IgD-negative memory B cell (primary cell): ENCODE results near the gene RNF213. TPM values are rescaled to one million over a fixed set of nuclear protein-coding genes. Genes with fewer than 3 reads are reported as not detected.
"Not testable (repeated sequence)": the region's sequence is repeated elsewhere in the genome, so short reads cannot be mapped to it uniquely, and the experiment has no call there.

Source experiments
- H3K27ac Mint-ChIP-seq, 3 donors: one replicate each; pipeline ENCODE4 v1.8.0; 2020 to 2022; ENCODE audit warnings: mild to moderate bottlenecking in 3 of 3, mixed read lengths in 3 of 3, moderate library complexity in 1 of 3
- H3K27me3 Mint-ChIP-seq: one replicate; pipeline ENCODE4 v1.8.0; 2021; ENCODE audit warnings: mixed read lengths
- H3K36me3 Mint-ChIP-seq: one replicate; pipeline ENCODE4 v1.8.0; 2020; ENCODE audit warnings: mild to moderate bottlenecking, mixed read lengths
- H3K4me1 Mint-ChIP-seq, 3 donors: one replicate each; pipeline ENCODE4 v1.8.0; 2020 to 2022; ENCODE audit warnings: mixed read lengths in 3 of 3, mild to moderate bottlenecking in 1 of 3
- H3K4me3 Mint-ChIP-seq, 4 donors: one replicate each; pipeline ENCODE4 v1.8.0; 2020 to 2022; ENCODE audit warnings: mild to moderate bottlenecking in 4 of 4, mixed read lengths in 4 of 4, moderate library complexity in 3 of 4
- H3K9me3 Mint-ChIP-seq, 3 donors: one replicate each; pipeline ENCODE4 v1.8.0; 2020 to 2021; ENCODE audit warnings: mixed read lengths in 3 of 3, mild to moderate bottlenecking in 1 of 3
- polyA plus RNA-seq: library from polyadenylated mRNA; unstranded; fragments of 300-500 nt; fragmentation: Illumina TruSeq; gene quantifications from one replicate; pipeline ENCODE4 v1.2.3, GENCODE V29; 2021

The RNF213 gene
- polyA plus RNA-seq, 1 donor from 2014 or later = 26.2 TPM

DNA sequence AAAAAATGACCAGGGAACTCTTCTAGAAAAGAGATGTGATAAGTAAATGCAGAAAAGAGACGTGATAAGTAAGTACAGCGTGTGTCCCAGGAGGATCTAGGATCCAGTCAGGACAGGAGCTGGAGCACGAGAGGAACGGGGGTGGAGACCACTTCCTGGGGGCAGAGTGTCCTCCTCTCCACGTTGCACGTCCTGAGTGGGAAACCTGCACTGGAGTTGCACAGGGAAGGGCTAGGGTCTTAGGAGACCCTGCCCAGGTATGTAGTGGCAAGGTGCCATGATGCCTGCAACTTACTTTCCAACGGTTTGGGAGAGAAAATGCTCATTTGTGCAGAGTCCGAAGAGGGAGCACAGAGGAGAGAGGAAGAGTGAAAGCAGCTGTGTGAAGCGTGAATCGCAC lies 55.8 kb downstream of the RNF213 start:
- Mint-ChIP-seq H3K4me1 (no peaks in the 10 kb centered on the region), H3K36me3 (peaks cover 13% of the 10 kb centered on the region), H3K4me3 (no peak overlapping the region), H3K9me3 (peaks cover 0 to 2% (median 0%) of the 10 kb centered on the region in 3 donors), H3K27me3 (no peaks in the 10 kb centered on the region), H3K27ac (peak overlapping the region in 1 of 3 donors; percentile 18)

DNA sequence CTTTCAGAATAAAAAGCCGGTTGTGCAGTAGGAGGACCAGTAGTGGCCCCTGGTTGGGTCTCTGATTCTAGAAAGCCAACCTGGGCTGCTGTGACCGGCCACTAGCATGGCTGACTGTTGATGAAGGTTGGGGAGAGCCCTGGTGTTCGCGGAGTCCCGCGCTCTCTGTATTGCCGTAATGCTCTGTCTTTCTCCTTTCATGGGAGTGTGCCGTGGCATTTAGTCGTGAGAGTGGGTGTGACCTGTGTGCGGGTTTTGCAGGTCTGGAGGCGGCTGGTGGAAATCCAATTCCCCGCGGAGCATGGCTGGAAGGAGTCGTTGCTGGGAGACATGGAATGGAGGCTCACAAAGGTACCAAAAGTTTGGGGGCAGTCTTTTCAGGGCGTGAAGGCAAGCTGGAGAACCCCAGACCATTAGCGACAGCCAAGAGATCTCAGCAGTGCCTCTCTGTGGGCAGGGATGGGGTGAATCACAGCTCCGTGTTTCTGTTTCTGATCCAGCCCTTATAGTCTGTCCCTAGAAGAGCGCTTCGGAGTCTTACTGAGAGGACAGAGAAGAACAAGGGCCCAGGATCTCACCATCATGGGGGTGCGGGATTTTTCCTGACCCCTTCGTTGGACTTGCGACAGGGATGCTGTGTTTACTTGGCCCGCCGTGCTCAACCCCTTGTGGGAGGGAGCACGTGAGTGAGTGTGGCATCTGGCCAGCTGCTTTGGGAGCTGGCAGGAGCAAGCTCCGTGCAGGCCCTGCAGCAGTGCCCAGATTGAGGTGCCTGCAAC lies 56.5 kb downstream of the RNF213 start:
- peak overlapping the region in 1 of 3 donors; percentile 18 for H3K27ac Mint-ChIP-seq
- no peaks in the 10 kb centered on the region for H3K27me3 Mint-ChIP-seq
- no peak overlapping the region for H3K4me3 Mint-ChIP-seq
- H3K9me3 Mint-ChIP-seq = peaks cover 0 to 4% (median 0%) of the 10 kb centered on the region in 3 donors
- no peaks in the 10 kb centered on the region for H3K4me1 Mint-ChIP-seq
- H3K36me3 Mint-ChIP-seq = peaks cover 13% of the 10 kb centered on the region

DNA sequence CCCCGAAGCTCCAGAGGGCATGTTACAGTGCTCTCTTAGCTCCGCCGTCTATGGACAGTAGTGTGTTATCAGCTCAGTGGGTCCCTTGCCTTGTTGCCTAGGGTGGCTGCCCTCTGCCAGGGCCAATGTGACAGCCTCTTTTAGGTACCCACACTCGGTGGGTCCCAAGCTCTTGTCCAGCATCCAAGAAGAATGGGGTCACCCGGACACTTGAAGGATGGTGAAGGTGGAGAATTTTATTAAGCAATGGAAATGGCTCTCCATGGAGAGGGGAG lies 57.0 kb downstream of the RNF213 start:
- peaks cover 0 to 4% (median 0%) of the 10 kb centered on the region in 3 donors for H3K9me3 Mint-ChIP-seq
- H3K4me3 Mint-ChIP-seq = no peak overlapping the region
- H3K36me3 Mint-ChIP-seq = peaks cover 15% of the 10 kb centered on the region
- no peak overlapping the region for H3K27ac Mint-ChIP-seq
- H3K27me3 Mint-ChIP-seq = no peaks in the 10 kb centered on the region
- peaks cover 0 to 1% (median 0%) of the 10 kb centered on the region in 3 donors for H3K4me1 Mint-ChIP-seq

DNA sequence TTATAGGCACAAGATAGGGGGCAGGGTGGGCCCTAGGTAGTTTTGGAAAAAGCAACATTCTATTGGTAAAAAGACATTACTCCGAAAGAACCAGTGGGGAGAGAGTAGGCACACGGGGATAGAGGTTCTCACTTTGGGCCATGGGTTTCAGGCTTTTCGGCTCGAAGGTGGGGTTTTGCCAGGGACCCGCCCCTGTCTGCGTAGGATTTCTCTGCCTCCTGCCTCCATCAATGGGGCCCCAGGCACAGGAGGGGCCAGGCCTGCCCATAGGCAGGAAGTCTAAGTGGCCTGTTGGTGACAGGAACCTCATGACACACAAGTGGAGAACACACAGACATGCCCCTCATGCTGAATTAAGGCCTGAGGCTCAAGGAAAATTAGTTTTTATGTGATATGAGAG lies 57.5 kb downstream of the RNF213 start:
- Mint-ChIP-seq H3K4me1 (peaks cover 0 to 3% (median 3%) of the 10 kb centered on the region in 3 donors), H3K36me3 (peaks cover 19% of the 10 kb centered on the region), H3K27ac (no peak overlapping the region), H3K4me3 (no peak overlapping the region), H3K9me3 (peaks cover 0 to 4% (median 0%) of the 10 kb centered on the region in 3 donors), H3K27me3 (no peaks in the 10 kb centered on the region)

DNA sequence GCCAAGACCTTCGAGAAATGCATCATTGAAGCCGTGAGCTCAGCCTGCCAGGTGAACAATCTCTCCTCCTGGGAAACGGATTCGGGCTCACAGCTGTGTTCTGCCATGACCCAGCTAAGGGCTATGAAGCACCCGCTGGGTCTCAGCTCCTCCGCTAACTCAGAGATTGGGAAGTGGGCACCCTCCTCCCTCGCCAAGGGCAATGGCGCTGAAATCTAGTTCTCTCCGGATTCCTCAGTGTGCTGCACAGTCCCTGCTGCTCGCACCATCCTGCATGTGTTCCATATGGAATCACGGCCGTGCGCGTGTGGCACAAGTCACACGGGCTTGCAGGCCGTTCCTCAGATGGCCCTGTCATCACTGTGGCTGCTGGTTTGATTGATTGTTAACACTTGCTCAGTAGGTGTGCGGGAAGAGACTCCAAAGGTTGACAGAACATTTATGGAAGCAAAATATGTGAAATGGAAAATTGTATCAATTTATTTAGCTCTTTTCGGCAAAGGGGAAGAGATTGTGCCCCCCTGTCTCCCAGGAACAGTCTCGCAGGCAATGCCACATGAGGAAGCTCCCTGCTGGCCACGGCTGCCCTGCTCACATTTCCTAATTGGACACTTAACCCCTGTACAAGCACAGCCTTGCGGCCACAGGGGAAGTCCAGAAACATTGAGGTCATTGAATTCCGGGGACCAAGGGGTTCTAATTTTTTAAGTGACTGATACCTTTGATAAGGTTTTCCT lies 58.8 kb downstream of the RNF213 start:
- H3K27ac Mint-ChIP-seq = no peak overlapping the region
- H3K9me3 Mint-ChIP-seq = peaks cover 0 to 4% (median 0%) of the 10 kb centered on the region in 3 donors

DNA sequence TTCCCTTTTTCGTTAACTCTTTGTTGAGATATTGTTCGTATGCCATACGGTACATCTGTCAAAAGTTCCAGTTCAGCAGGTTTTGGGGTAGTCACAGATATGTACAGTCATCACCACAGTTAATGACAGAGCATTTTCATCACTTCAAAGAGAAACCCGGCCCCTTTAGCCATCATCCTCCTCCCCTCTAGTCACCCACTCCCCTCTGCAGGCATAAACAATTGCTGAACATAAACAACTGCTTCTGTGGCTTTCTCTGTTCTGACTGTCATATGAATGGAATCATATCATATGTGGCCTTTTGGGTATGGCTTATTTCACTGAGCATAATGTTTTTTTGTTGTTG lies 59.3 kb downstream of the RNF213 start:
- no peaks in the 10 kb centered on the region for H3K27me3 Mint-ChIP-seq
- peaks cover 27% of the 10 kb centered on the region for H3K36me3 Mint-ChIP-seq
- no peak overlapping the region for H3K4me3 Mint-ChIP-seq
- peaks cover 0 to 4% (median 0%) of the 10 kb centered on the region in 3 donors for H3K9me3 Mint-ChIP-seq
- H3K4me1 Mint-ChIP-seq = peaks cover 0 to 4% (median 4%) of the 10 kb centered on the region in 3 donors
- no peak overlapping the region for H3K27ac Mint-ChIP-seq

More for the DNA sequence above, 58.8 kb downstream of the RNF213 start:
- Mint-ChIP-seq H3K4me1 (peaks cover 0 to 4% (median 4%) of the 10 kb centered on the region in 3 donors), H3K36me3 (peaks cover 27% of the 10 kb centered on the region), H3K4me3 (no peak overlapping the region), H3K27me3 (no peaks in the 10 kb centered on the region)

DNA sequence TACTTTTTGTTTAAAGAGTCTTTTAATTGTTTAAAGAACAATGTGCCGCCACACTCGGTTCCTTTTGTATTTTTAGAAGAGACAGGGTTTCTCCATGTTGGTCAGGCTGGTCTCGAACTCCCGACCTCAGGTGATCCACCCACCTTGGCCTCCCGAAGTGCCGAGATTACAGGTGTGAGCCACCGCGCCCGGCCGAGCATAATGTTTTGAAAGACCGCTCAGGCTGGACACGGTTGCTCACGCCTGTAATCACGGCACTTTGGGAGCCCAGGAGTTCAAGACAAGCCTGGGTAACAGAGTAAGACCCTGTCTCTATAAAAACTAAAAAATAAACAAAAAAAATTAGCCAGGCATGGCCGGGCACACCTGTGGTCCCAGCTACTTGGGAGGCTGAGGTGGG lies 59.8 kb downstream of the RNF213 start:
- Mint-ChIP-seq H3K9me3 (peaks cover 0 to 4% (median 0%) of the 10 kb centered on the region in 3 donors), H3K27me3 (no peaks in the 10 kb centered on the region), H3K36me3 (peaks cover 27% of the 10 kb centered on the region), H3K4me3 (no peak overlapping the region), H3K4me1 (peaks cover 0 to 4% (median 4%) of the 10 kb centered on the region in 3 donors), H3K27ac (no peak overlapping the region)

DNA sequence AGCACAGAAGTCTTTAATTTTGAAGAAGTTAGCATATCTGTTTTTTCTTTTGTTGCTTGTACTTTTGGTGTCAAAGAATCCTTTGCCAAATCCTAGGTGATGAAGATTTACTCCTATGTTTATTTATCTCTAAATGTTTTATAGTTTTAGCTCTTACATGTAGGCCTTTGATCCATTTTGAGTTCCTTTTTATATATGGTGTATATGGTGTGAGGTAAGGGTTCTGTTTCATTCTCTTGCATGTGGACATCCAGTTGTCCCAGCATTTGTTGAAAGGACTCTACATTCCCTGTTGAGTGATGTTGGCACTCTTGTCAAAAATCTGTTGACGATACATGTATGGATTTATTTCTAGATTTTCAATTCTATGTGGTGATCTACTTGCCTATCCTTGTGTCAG lies 62.2 kb downstream of the RNF213 start:
- peaks cover 0 to 4% (median 0%) of the 10 kb centered on the region in 3 donors for H3K9me3 Mint-ChIP-seq
- no peaks in the 10 kb centered on the region for H3K27me3 Mint-ChIP-seq
- no peak overlapping the region for H3K27ac Mint-ChIP-seq
- H3K4me1 Mint-ChIP-seq = peaks cover 0 to 4% (median 4%) of the 10 kb centered on the region in 3 donors
- peaks cover 25% of the 10 kb centered on the region for H3K36me3 Mint-ChIP-seq
- no peak overlapping the region for H3K4me3 Mint-ChIP-seq

DNA sequence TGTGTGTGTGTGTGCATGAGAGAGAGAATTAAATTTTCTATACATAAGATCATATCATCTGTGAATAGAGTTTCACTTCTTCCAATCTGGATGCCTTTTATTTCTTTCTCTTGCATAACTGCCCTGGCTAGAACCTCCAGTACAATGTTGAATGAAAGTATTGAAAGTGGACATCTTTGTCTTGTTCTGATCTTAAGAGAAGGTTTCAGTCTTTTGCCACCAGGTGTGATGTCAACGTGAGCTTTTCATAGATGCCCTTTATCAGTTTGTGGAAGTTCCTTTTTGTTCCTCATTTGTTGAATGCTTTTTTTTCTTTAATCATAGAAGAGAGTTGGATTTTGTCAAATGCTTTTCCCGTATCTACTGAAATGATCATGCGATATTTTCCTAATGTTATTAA lies 63.3 kb downstream of the RNF213 start:
- H3K27ac Mint-ChIP-seq = no peak overlapping the region
- peaks cover 25% of the 10 kb centered on the region for H3K36me3 Mint-ChIP-seq
- H3K4me3 Mint-ChIP-seq = no peak overlapping the region
- no peaks in the 10 kb centered on the region for H3K27me3 Mint-ChIP-seq
- H3K9me3 Mint-ChIP-seq = peaks cover 0 to 4% (median 0%) of the 10 kb centered on the region in 3 donors
- peaks cover 0 to 4% (median 4%) of the 10 kb centered on the region in 3 donors for H3K4me1 Mint-ChIP-seq

DNA sequence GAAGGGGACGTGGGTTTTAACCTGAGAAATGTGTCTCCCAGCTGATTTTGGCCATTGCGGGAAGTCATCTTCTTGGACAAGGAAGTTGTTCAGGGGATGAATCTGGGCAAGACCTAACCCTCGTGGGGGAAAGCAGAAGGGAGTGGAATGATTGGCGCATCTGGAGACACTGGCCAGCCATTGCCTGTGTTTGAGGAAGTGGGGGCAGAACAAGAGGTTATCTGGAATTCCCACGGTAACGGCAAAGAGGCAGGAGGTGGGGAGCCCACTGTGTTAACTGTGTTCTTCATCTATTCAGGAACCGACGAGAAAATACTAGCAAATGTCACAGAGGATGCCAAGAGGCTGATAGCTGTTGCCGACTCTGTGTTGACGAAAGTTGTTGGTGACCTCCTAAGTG lies 66.9 kb downstream of the RNF213 start:
- peak overlapping the region in 1 of 3 donors; percentile 18 for H3K27ac Mint-ChIP-seq
- H3K27me3 Mint-ChIP-seq = no peaks in the 10 kb centered on the region
- H3K36me3 Mint-ChIP-seq = peaks cover 15% of the 10 kb centered on the region
- no peaks in the 10 kb centered on the region for H3K9me3 Mint-ChIP-seq
- no peak overlapping the region for H3K4me3 Mint-ChIP-seq
- H3K4me1 Mint-ChIP-seq = peaks cover 0 to 4% (median 4%) of the 10 kb centered on the region in 3 donors

DNA sequence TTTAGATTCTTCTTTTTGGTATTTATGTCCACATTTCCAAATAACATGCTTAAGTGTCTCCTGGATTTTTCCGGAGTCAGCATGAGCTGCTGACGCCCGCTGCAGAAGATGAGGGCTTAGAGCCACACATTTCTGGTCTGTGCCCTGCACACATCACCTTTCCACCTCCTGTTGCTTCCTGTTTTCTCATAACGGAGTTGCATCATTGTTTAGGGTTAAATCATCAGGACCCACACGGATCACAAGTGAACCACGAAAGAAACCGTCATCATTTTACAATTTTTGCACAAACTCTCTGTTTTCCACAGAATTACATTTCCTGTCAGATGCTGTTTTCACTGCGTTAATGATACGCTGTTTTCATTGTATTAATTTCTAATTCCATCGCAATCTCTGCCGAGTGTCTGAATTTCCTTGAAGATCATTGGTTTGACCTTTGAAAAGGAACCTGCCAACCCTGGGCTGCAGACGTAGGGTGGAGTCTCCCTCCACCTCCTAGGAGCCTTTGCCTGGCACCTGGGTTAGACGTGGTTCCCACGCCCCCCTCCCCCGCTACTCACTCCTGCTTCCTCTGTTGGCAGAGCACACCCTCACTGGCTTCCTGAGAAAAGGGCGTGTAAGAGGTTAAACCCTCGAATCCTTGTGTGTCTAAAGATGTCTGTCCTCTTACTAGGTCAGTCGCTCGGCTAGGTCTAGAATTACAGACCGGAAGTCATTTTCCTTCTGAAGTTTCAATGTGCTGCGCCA lies 68.2 kb downstream of the RNF213 start:
- peak overlapping the region in 1 of 3 donors; percentile 26 for H3K27ac Mint-ChIP-seq
- H3K4me3 Mint-ChIP-seq = no peak overlapping the region
- H3K9me3 Mint-ChIP-seq = no peaks in the 10 kb centered on the region
- no peaks in the 10 kb centered on the region for H3K4me1 Mint-ChIP-seq
- peaks cover 4% of the 10 kb centered on the region for H3K36me3 Mint-ChIP-seq
- H3K27me3 Mint-ChIP-seq = no peaks in the 10 kb centered on the region

DNA sequence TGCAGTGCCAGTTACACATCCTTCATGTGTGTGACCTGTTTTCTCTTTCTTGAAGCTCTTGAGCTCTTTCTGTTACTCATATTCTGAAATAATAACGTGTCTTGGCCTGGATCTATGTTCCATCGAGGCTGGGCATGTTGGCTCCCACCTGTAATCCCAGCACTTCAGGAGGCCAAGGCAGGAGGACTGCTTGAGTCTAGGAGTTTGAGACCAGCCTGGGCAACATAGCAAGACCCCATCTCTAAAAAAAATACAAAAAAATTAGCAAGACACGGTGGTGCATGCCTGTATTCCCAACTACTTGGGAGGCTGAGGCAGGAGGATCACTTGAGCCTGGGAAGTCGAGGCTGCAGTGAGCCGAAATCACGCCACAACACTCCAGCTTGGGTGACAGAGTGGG lies 68.8 kb downstream of the RNF213 start:
- not testable (repeated sequence) for H3K4me3 Mint-ChIP-seq, H3K27ac Mint-ChIP-seq, H3K9me3 Mint-ChIP-seq

DNA sequence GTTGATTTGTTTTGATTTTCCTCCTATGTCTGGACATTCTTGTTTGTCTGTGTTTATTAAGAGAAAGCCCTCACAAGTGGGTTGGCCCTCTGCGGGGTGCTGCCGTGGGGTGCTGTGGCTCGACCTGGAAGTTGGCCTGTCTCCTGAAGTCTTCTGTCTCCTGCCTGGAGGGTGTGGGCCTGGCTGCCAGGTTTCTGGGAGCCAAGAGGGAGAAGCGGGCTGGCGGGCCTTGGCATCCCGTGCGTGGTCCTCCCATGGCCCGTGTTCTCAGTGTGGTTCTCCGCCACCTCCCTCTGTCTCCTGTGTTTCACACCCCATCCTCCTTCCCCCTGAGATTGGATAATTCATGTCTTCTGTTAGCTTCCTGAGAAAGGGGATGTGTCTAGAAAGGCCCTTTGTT lies 69.6 kb downstream of the RNF213 start:
- H3K27me3 Mint-ChIP-seq = no peaks in the 10 kb centered on the region
- H3K27ac Mint-ChIP-seq = no peak overlapping the region
- no peak overlapping the region for H3K4me3 Mint-ChIP-seq
- H3K4me1 Mint-ChIP-seq = no peaks in the 10 kb centered on the region
- H3K36me3 Mint-ChIP-seq = no peaks in the 10 kb centered on the region
- no peaks in the 10 kb centered on the region for H3K9me3 Mint-ChIP-seq

More for the DNA sequence above, 68.8 kb downstream of the RNF213 start:
- H3K4me1 Mint-ChIP-seq, H3K27me3 Mint-ChIP-seq, H3K36me3 Mint-ChIP-seq: not testable (repeated sequence)

DNA sequence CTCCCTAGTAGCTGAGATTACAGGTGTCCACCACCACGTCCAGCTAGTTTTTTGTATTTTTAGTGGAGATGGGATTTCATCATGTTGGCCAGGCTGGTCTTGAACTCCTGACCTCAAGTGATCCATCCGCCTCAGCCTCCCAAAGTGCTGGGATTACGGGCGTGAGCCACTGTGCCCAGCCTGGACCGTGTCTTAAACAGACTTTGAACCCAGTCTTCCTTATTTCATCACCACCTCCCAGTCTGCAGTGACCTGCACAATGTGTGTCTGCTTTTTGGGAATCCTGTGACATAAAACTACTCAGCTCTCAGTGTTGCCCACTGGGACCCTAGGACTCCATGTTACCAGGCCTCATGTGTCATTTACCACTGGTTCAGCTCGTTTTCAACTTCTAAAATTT lies 70.3 kb downstream of the RNF213 start:
- H3K4me1 Mint-ChIP-seq, H3K27me3 Mint-ChIP-seq, H3K36me3 Mint-ChIP-seq, H3K27ac Mint-ChIP-seq, H3K9me3 Mint-ChIP-seq, H3K4me3 Mint-ChIP-seq: not testable (repeated sequence)

DNA sequence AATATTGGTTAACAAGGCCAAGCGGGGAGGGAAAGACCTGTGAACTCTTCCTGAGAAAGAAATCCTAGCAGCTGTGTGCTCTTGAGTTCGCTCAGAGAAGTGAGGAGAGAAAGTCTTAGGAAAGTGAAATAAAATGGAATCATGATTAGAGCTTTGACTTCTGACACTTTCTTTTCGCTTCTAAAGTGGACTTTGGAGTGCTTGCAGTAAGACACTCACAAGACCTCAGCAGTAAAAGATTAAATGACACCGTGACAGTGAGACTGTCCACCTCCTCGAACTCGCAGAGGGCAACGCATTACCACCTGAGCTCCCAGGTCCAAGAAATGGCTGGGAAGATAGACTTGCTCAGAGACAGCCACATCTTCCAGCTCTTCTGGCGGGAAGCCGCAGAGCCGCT lies 71.2 kb downstream of the RNF213 start:
- Mint-ChIP-seq H3K36me3 (no peaks in the 10 kb centered on the region), H3K4me1 (no peaks in the 10 kb centered on the region), H3K27ac (peak overlapping the region in 1 of 3 donors; percentile 47), H3K9me3 (no peaks in the 10 kb centered on the region), H3K4me3 (no peak overlapping the region), H3K27me3 (no peaks in the 10 kb centered on the region)
